HG02610 (cell line): ENCODE data around the gene ACIN1.

Experiments used
- ATAC-seq: cut with Tn5 transposase; IDR thresholded peaks from one replicate; pipeline ENCODE4 v1.9.1; 2021; ENCODE audit warnings: mild to moderate bottlenecking, moderate library complexity; ENCODE audit not compliant: unreplicated experiment

ACIN1 gene

GRCh38 chr14:23089498-23090253 lies 5.3 kb downstream of the ACIN1 start:
- ATAC-seq: no peak

- ATAC-seq: no peak
Observed at GRCh38 chr14:23086565-23086964, 8.4 kb downstream of the ACIN1 start.

GRCh38 chr14:23085458-23085857 lies 9.5 kb downstream of the ACIN1 start:
- no peak for ATAC-seq

- no peak for ATAC-seq
Observed at GRCh38 chr14:23080474-23080873, 14.5 kb downstream of the ACIN1 start.

- no peak for ATAC-seq
Observed at GRCh38 chr14:23079716-23080115, 15.2 kb downstream of the ACIN1 start.

GRCh38 chr14:23078692-23079116 lies 16.2 kb downstream of the ACIN1 start:
- no peak for ATAC-seq

GRCh38 chr14:23077962-23078361 lies 17.0 kb downstream of the ACIN1 start:
- ATAC-seq: no peak

- peak; percentile 43 for ATAC-seq
Observed at GRCh38 chr14:23076785-23077408, 18.0 kb downstream of the ACIN1 start.

GRCh38 chr14:23074906-23075305 lies 20.0 kb downstream of the ACIN1 start:
- ATAC-seq: no peak

GRCh38 chr14:23071921-23072539 lies 22.9 kb downstream of the ACIN1 start:
- ATAC-seq: no peak

GRCh38 chr14:23071244-23071920 lies 23.6 kb downstream of the ACIN1 start:
- peak; percentile 95 for ATAC-seq

GRCh38 chr14:23070262-23071129 lies 24.4 kb downstream of the ACIN1 start:
- ATAC-seq: no peak

- no peak for ATAC-seq
Observed at GRCh38 chr14:23069413-23069806, 25.5 kb downstream of the ACIN1 start.

- peak; percentile 57 for ATAC-seq
Observed at GRCh38 chr14:23068789-23069412, 26.0 kb downstream of the ACIN1 start.

GRCh38 chr14:23067847-23068788 lies 26.8 kb downstream of the ACIN1 start:
- no peak for ATAC-seq

- ATAC-seq: no peak
Observed at GRCh38 chr14:23066855-23067744, 27.8 kb downstream of the ACIN1 start.

GRCh38 chr14:23066368-23066767 lies 28.6 kb downstream of the ACIN1 start:
- no peak for ATAC-seq

GRCh38 chr14:23063601-23064000 lies 31.3 kb downstream of the ACIN1 start:
- no peak for ATAC-seq
